HEK293 (cell line): ENCODE results near the gene SH3RF3.

Source experiments
- CTCF ChIA-PET: fragments of 350-600 bp; formaldehyde crosslinking; extraction: SDS; loops from one replicate; lab custom pipeline; 2021; ENCODE audit warnings: antibody characterized with exemption; lab: Yijun Ruan, JAX
- POLR2A ChIA-PET: fragments of 300-600 bp; formaldehyde crosslinking; extraction: SDS; loops from one replicate; lab custom pipeline; 2020; ENCODE audit warnings: antibody characterized with exemption, inconsistent platforms; lab: Yijun Ruan, JAX
- H3K27ac ChIP-seq: fragments of 200-500 bp; sonication (Bioruptor generic); 2 replicates; pipeline ENCODE4 v1.5.1; 2014; ENCODE audit warnings: low read depth, low read length, control low read depth, inconsistent platforms; ENCODE audit errors: extremely low read depth
- H3K36me3 ChIP-seq, 2 experiments: fragments of 200-500 bp in 1 of 2; sonication (Bioruptor generic) in 1 of 2; 1 replicate in 1 of 2; 2 replicates in 1 of 2; pipeline ENCODE4 v1.5.1; 2014 to 2017; ENCODE audit warnings: inconsistent platforms in 2 of 2, low read length in 2 of 2; ENCODE audit not compliant: control insufficient read depth in 2 of 2, insufficient read depth in 1 of 2
- H3K4me1 ChIP-seq: fragments of 200-500 bp; sonication (Bioruptor generic); 2 replicates; pipeline ENCODE4 v1.5.1; 2014; ENCODE audit warnings: mild to moderate bottlenecking, low read length, inconsistent platforms; ENCODE audit not compliant: control insufficient read depth, insufficient read depth
- H3K4me3 ChIP-seq: 2 replicates; pipeline ENCODE4 v1.5.1; 2011; ENCODE audit warnings: low read depth, mild to moderate bottlenecking, control low read depth, low read length, moderate library complexity
- H3K9me3 ChIP-seq: fragments of 200-500 bp; sonication (Bioruptor generic); 2 replicates; pipeline ENCODE4 v1.5.1; 2014; ENCODE audit warnings: low read depth, low read length, inconsistent platforms; ENCODE audit not compliant: control insufficient read depth, insufficient read depth
- ELK4 ChIP-seq: IDR thresholded peaks from 2 replicates; pipeline ENCODE4 v1.6.1; 2011; ENCODE audit warnings: mild to moderate bottlenecking, low read depth, low read length, borderline replicate concordance
- HOXA7 ChIP-seq: sonication (generic); formaldehyde crosslinking; IDR thresholded peaks from 2 replicates; pipeline ENCODE4 v1.8.1; 2022; ENCODE audit warnings: missing genetic modification reagents, borderline replicate concordance
- MEIS1 ChIP-seq: sonication (generic); formaldehyde crosslinking; IDR thresholded peaks from 2 replicates; pipeline ENCODE4 v1.8.1; 2022; ENCODE audit warnings: missing genetic modification reagents, mild to moderate bottlenecking, borderline replicate concordance
- MZF1 ChIP-seq: fragments of 450-650 bp; formaldehyde crosslinking; IDR thresholded peaks from 2 replicates; pipeline ENCODE4 v1.5.1; 2017; ENCODE audit warnings: missing biosample characterization, missing genetic modification characterization, borderline replicate concordance
- PBX3 ChIP-seq: sonication (generic); formaldehyde crosslinking; IDR thresholded peaks from 2 replicates; pipeline ENCODE4 v1.8.1; 2022; ENCODE audit warnings: mild to moderate bottlenecking, moderate library complexity, missing genetic modification reagents
- SCRT1 ChIP-seq: fragments of 450-650 bp; formaldehyde crosslinking; IDR thresholded peaks from 2 replicates; pipeline ENCODE4 v1.5.1; 2016; ENCODE audit warnings: missing biosample characterization, missing genetic modification characterization, borderline replicate concordance
- SP2 ChIP-seq: fragments of 450-650 bp; formaldehyde crosslinking; IDR thresholded peaks from 2 replicates; pipeline ENCODE4 v1.5.1; 2016; ENCODE audit warnings: missing biosample characterization, missing genetic modification characterization
- SP7 ChIP-seq: fragments of 450-650 bp; formaldehyde crosslinking; IDR thresholded peaks from 2 replicates; pipeline ENCODE4 v1.5.1; 2016; ENCODE audit warnings: missing biosample characterization, missing genetic modification characterization
- TCF7L2 ChIP-seq: IDR thresholded peaks from 2 replicates; pipeline ENCODE4 v1.6.1; 2011; ENCODE audit warnings: low read depth, mild to moderate bottlenecking, inconsistent platforms, low read length, moderate library complexity, borderline replicate concordance
- ZBTB48 ChIP-seq: fragments of 450-650 bp; formaldehyde crosslinking; IDR thresholded peaks from 2 replicates; pipeline ENCODE4 v1.5.1; 2016; ENCODE audit warnings: missing biosample characterization, missing genetic modification characterization
- ZBTB6 ChIP-seq: fragments of 450-650 bp; formaldehyde crosslinking; IDR thresholded peaks from 2 replicates; pipeline ENCODE4 v1.5.1; 2017; ENCODE audit warnings: missing biosample characterization, missing genetic modification characterization
- ZFP69B ChIP-seq: fragments of 450-650 bp; formaldehyde crosslinking; IDR thresholded peaks from 2 replicates; pipeline ENCODE4 v1.5.1; 2016; ENCODE audit warnings: missing biosample characterization, missing genetic modification characterization
- ZNF10 ChIP-seq: fragments of 450-650 bp; formaldehyde crosslinking; IDR thresholded peaks from 2 replicates; pipeline ENCODE4 v1.5.1; 2017; ENCODE audit warnings: missing biosample characterization, missing genetic modification characterization
- ZNF146 ChIP-seq: fragments of 450-650 bp; formaldehyde crosslinking; IDR thresholded peaks from 2 replicates; pipeline ENCODE4 v1.5.1; 2016; ENCODE audit warnings: missing biosample characterization, missing genetic modification characterization
- ZNF221 ChIP-seq: fragments of 450-650 bp; formaldehyde crosslinking; IDR thresholded peaks from 2 replicates; pipeline ENCODE4 v1.5.1; 2017; ENCODE audit warnings: missing biosample characterization, missing genetic modification characterization, borderline replicate concordance
- ZNF274 ChIP-seq, 2 experiments: fragments of 200-500 bp in 1 of 2; fragments of 450-650 bp in 1 of 2; sonication (Bioruptor generic) in 1 of 2; formaldehyde crosslinking in 1 of 2; IDR thresholded peaks; 2 replicates each; pipeline versions ENCODE4 v1.5.1 to v1.6.1; 2014 to 2016; ENCODE audit warnings: borderline replicate concordance in 1 of 2, inconsistent platforms in 1 of 2, low read length in 1 of 2, missing biosample characterization in 1 of 2, missing genetic modification characterization in 1 of 2
- ZNF280C ChIP-seq: fragments of 450-650 bp; formaldehyde crosslinking; IDR thresholded peaks from 2 replicates; pipeline ENCODE4 v1.5.1; 2016; ENCODE audit warnings: missing biosample characterization, missing genetic modification characterization
- ZNF341 ChIP-seq: fragments of 450-650 bp; formaldehyde crosslinking; IDR thresholded peaks from 2 replicates; pipeline ENCODE4; 2016; ENCODE audit warnings: low read depth, missing biosample characterization, missing genetic modification characterization
- ZNF362 ChIP-seq: fragments of 450-650 bp; formaldehyde crosslinking; IDR thresholded peaks from 2 replicates; pipeline ENCODE4 v1.5.1; 2016; ENCODE audit warnings: missing biosample characterization, missing genetic modification characterization
- ZNF366 ChIP-seq: fragments of 450-650 bp; formaldehyde crosslinking; conservative IDR thresholded peaks from 2 replicates; pipeline ENCODE4 v1.5.1; 2016; ENCODE audit warnings: missing biosample characterization, missing genetic modification characterization
- ZNF548 ChIP-seq: fragments of 450-650 bp; formaldehyde crosslinking; IDR thresholded peaks from 2 replicates; pipeline ENCODE4 v1.5.1; 2016; ENCODE audit warnings: missing biosample characterization, missing genetic modification characterization
- ZNF558 ChIP-seq: fragments of 450-650 bp; formaldehyde crosslinking; IDR thresholded peaks from 2 replicates; pipeline ENCODE4 v1.5.1; 2016; ENCODE audit warnings: missing biosample characterization, missing genetic modification characterization
- ZNF610 ChIP-seq: fragments of 450-650 bp; formaldehyde crosslinking; IDR thresholded peaks from 2 replicates; pipeline ENCODE4 v1.5.1; 2016; ENCODE audit warnings: missing biosample characterization, missing genetic modification characterization, borderline replicate concordance
- ZNF664 ChIP-seq: fragments of 450-650 bp; formaldehyde crosslinking; IDR thresholded peaks from 2 replicates; pipeline ENCODE4 v1.5.1; 2016; ENCODE audit warnings: missing biosample characterization, missing genetic modification characterization

SH3RF3 gene

GRCh38 chr2:109379507-109379906, 250.5 kb downstream of the SH3RF3 start (continued):
- no peak for TF ChIP-seq ELK4
- no peak for TF ChIP-seq ZNF610 (tag by site-specific recombination)
- no peak for TF ChIP-seq ZBTB6 (tag by site-specific recombination)
- TF ChIP-seq ZNF221 (tag by site-specific recombination) = no peak
- no peak for TF ChIP-seq ZNF146
- TF ChIP-seq ZNF10 = no peak
- TF ChIP-seq MEIS1 (CRISPR knock-in tag) = no peak
- TF ChIP-seq SP2 (tag by site-specific recombination) = no peak
- TF ChIP-seq ZNF558 (tag by site-specific recombination) = no peak
- no peak for TF ChIP-seq PBX3
- no peak for TF ChIP-seq MZF1 (tag by site-specific recombination)
- TF ChIP-seq, all 188 proteins: peak for 0

GRCh38 chr2:109380502-109381326, 251.7 kb downstream of the SH3RF3 start:
- CTCF ChIA-PET = interaction anchor here (0.7 kb wide), 1 partner anchor 1444 kb away, joined by 3 read pairs; no protein-coding TSS in a partner anchor

More at GRCh38 chr2:109380502-109381326, 251.7 kb downstream of the SH3RF3 start:
- Histone ChIP-seq H3K4me3 (no peak overlapping the region), H3K36me3 (no peaks in the 10 kb centered on the region), H3K9me3 (no peaks in the 10 kb centered on the region), H3K27ac (no peak overlapping the region), H3K4me1 (no peaks in the 10 kb centered on the region)
- no peak for TF ChIP-seq SP7
- TF ChIP-seq ZNF274 (IDR thresholded peaks at IDR 0.05; ENCODE audit: low read length) = no peak
- no peak for TF ChIP-seq ZNF274 (tag by site-specific recombination; IDR thresholded peaks at IDR 0.05; ENCODE audit: borderline replicate concordance)
- TF ChIP-seq HOXA7 = no peak
- no peak for TF ChIP-seq TCF7L2
- no peak for TF ChIP-seq ZFP69B (tag by site-specific recombination)
- no peak for TF ChIP-seq ZNF362 (tag by site-specific recombination)
- TF ChIP-seq ZNF341 (tag by site-specific recombination) = no peak
- TF ChIP-seq ZNF366 (tag by site-specific recombination) = no peak
- no peak for TF ChIP-seq ZBTB48 (tag by site-specific recombination)
- no peak for TF ChIP-seq ZNF664 (tag by site-specific recombination)
- no peak for TF ChIP-seq ZNF548 (tag by site-specific recombination)
- no peak for TF ChIP-seq SCRT1 (tag by site-specific recombination)
- TF ChIP-seq ZNF280C (tag by site-specific recombination) = no peak
- TF ChIP-seq ELK4 = no peak
- POLR2A ChIA-PET = no interaction called here
